GM12878 (cell line): ENCODE data around the gene TMEM52. TPM values are rescaled to one million over a fixed set of nuclear protein-coding genes. Genes with fewer than 3 reads are reported as not detected.

Experiments
- ATAC-seq: fragments of 200-7000 bp; cut with Tn5 transposase; 3 replicates; pipeline ENCODE4 v1.9.1; 2020; ENCODE audit warnings: mild to moderate bottlenecking, moderate library complexity
- BruUV-seq: library from RNA; stranded (reverse); fragments of 400-500 nt; replicated peaks from 2 replicates; lab custom pipeline; 2021; lab: Mats Ljungman, UMichigan
- CTCF ChIA-PET: fragments of 300-600 bp; sonication (Branson Sonifier 250); formaldehyde crosslinking; extraction: SDS; loops from one replicate; lab custom pipeline; 2021; ENCODE audit warnings: inconsistent platforms; lab: Yijun Ruan, JAX
- POLR2A ChIA-PET: fragments of 350-600 bp; formaldehyde crosslinking; extraction: SDS; loops from one replicate; lab custom pipeline; 2021; ENCODE audit warnings: inconsistent platforms; lab: Charles Lee
- RAD21 ChIA-PET: fragments of 300-600 bp; sonication (Branson Sonifier 250); formaldehyde crosslinking; loops from one replicate; lab custom pipeline; 2023; ENCODE audit warnings: antibody characterized with exemption; ENCODE audit not compliant: unreplicated experiment; lab: Charles Lee
- SMC1A ChIA-PET: fragments of 300-600 bp; sonication (Branson Sonifier 250); formaldehyde crosslinking; loops from one replicate; lab custom pipeline; 2023; ENCODE audit not compliant: unreplicated experiment, uncharacterized antibody; lab: Charles Lee
- DNase-seq: peaks from one replicate; pipeline ENCODE4 v3.0.0-alpha.2; 2011; ENCODE audit warnings: low read depth, low spot score
- FAIRE-seq: peaks from 3 replicates; lab custom pipeline; 2011; peaks lifted over from hg19 to GRCh38; lab: Jason Lieb, UNC
- H2AFZ ChIP-seq: 2 replicates; pipeline ENCODE4 v1.6.0; 2011; ENCODE audit warnings: low read depth, low read length, control low read depth; ENCODE audit not compliant: control insufficient read depth
- H3K27ac ChIP-seq: 2 replicates; pipeline ENCODE4 v1.5.1; 2011; ENCODE audit warnings: control low read depth; ENCODE audit not compliant: control insufficient read depth, insufficient read depth
- H3K27me3 ChIP-seq, 2 experiments: replicated peaks in 1 of 2; 2 replicates each; pipeline versions ENCODE4 v1.6.0 to v1.6.1; 2011; ENCODE audit warnings: low read length in 1 of 2; ENCODE audit not compliant: control insufficient read depth in 2 of 2, insufficient read depth in 2 of 2
- H3K36me3 ChIP-seq, 2 experiments: 2 replicates each; pipeline ENCODE4 v1.5.1; 2011; ENCODE audit warnings: low read length in 1 of 2; ENCODE audit not compliant: control insufficient read depth in 2 of 2, insufficient read depth in 2 of 2
- H3K4me1 ChIP-seq: 2 replicates; pipeline ENCODE4 v1.6.1; 2011; ENCODE audit warnings: mild to moderate bottlenecking, low read length, moderate library complexity, mixed read lengths; ENCODE audit not compliant: control insufficient read depth, insufficient read depth
- H3K4me2 ChIP-seq: 2 replicates; pipeline ENCODE4 v1.6.0; 2011; ENCODE audit warnings: control low read depth; ENCODE audit not compliant: control insufficient read depth, insufficient read depth
- H3K4me3 ChIP-seq: fragments of 200-600 bp; sonication (generic); 2 replicates; pipeline ENCODE4 v1.5.1; 2016
- H3K79me2 ChIP-seq: 2 replicates; pipeline ENCODE4 v1.6.0; 2011; ENCODE audit warnings: low read length; ENCODE audit not compliant: control insufficient read depth, insufficient read depth
- H3K9ac ChIP-seq: 2 replicates; pipeline ENCODE4 v1.8.0; 2011; ENCODE audit warnings: low read length, control low read depth, mixed read lengths; ENCODE audit not compliant: control insufficient read depth, insufficient read depth
- H3K9me3 ChIP-seq: replicated peaks from 3 replicates; pipeline ENCODE4 v1.5.1; 2011; ENCODE audit warnings: mild to moderate bottlenecking, low read length; ENCODE audit not compliant: control insufficient read depth, insufficient read depth
- H4K20me1 ChIP-seq: 2 replicates; pipeline ENCODE4 v1.6.0; 2011; ENCODE audit not compliant: control insufficient read depth, insufficient read depth
- BCL11A ChIP-seq: IDR thresholded peaks from 2 replicates; pipeline ENCODE4 v1.6.1; 2011; ENCODE audit warnings: low read depth, low read length
- BMI1 ChIP-seq: fragments of 450-650 bp; IDR thresholded peaks from 2 replicates; pipeline ENCODE4 v1.6.1; 2016; ENCODE audit warnings: mild to moderate bottlenecking, moderate library complexity, borderline replicate concordance
- EED ChIP-seq: sonication (generic); IDR thresholded peaks from 2 replicates; pipeline ENCODE4 v1.6.1; 2016; ENCODE audit warnings: antibody characterized with exemption, low read depth
- EGR1 ChIP-seq, 2 experiments: IDR thresholded peaks; 1 replicate in 1 of 2; 2 replicates in 1 of 2; pipeline ENCODE4 v1.6.1; 2011 to 2012; ENCODE audit warnings: low read depth in 2 of 2, low read length in 2 of 2, borderline replicate concordance in 1 of 2, mild to moderate bottlenecking in 1 of 2, moderate library complexity in 1 of 2
- EP300 ChIP-seq, 2 experiments: fragments of 150-350 bp in 1 of 2; IDR thresholded peaks; 2 replicates each; pipeline ENCODE4 v1.6.1; 2011 to 2012; ENCODE audit warnings: low read depth in 2 of 2, low read length in 2 of 2, borderline replicate concordance in 1 of 2, improper control_type of control experiment in 1 of 2, inconsistent platforms in 1 of 2; ENCODE audit not compliant: control insufficient read depth in 1 of 2
- GABPA ChIP-seq: IDR thresholded peaks from 2 replicates; pipeline ENCODE4 v1.6.1; 2014; ENCODE audit warnings: antibody characterized with exemption, low read depth, mild to moderate bottlenecking, inconsistent platforms
- GATAD2B ChIP-seq: fragments of 450-650 bp; conservative IDR thresholded peaks from 2 replicates; pipeline ENCODE4 v1.6.1; 2017; ENCODE audit warnings: low read depth, mild to moderate bottlenecking, moderate library complexity
- JUNB ChIP-seq: IDR thresholded peaks from 2 replicates; pipeline ENCODE4 v1.6.1; 2016; ENCODE audit warnings: antibody characterized with exemption, mild to moderate bottlenecking
- PAX8 ChIP-seq: fragments of 450-650 bp; IDR thresholded peaks from 2 replicates; pipeline ENCODE4 v1.6.1; 2017; ENCODE audit warnings: mild to moderate bottlenecking, moderate library complexity
- POLR2AphosphoS5 ChIP-seq: IDR thresholded peaks from 2 replicates; pipeline ENCODE4 v1.6.1; 2011; ENCODE audit warnings: mild to moderate bottlenecking, low read length, inconsistent platforms
- RB1 ChIP-seq: fragments of 450-650 bp; formaldehyde crosslinking; IDR thresholded peaks from 2 replicates; pipeline ENCODE4 v1.6.1; 2017; ENCODE audit warnings: mild to moderate bottlenecking, borderline replicate concordance
- SMARCA5 ChIP-seq: fragments of 450-650 bp; IDR thresholded peaks from 2 replicates; pipeline ENCODE4 v1.6.1; 2017; ENCODE audit warnings: mild to moderate bottlenecking
- STAT1 ChIP-seq: fragments of 450-650 bp; conservative IDR thresholded peaks from 2 replicates; pipeline ENCODE4 v1.6.1; 2014; ENCODE audit warnings: antibody characterized with exemption, mild to moderate bottlenecking
- ZNF207 ChIP-seq: fragments of 450-650 bp; IDR thresholded peaks from 2 replicates; pipeline ENCODE4 v1.6.1; 2014; ENCODE audit warnings: antibody characterized with exemption, mild to moderate bottlenecking, borderline replicate concordance
- ZNF24 ChIP-seq: fragments of 450-650 bp; IDR thresholded peaks from 2 replicates; pipeline ENCODE4 v1.6.1; 2017; ENCODE audit warnings: antibody characterized with exemption, mild to moderate bottlenecking
- ZNF622 ChIP-seq: fragments of 450-650 bp; IDR thresholded peaks from 2 replicates; pipeline ENCODE4 v1.6.1; 2017; ENCODE audit warnings: mild to moderate bottlenecking, inconsistent platforms
- WGBS: methylation state at CpG from one replicate; pipeline ENCODE4 v1.1.6; 2016; ENCODE audit warnings: low lambda C conversion rate; ENCODE audit not compliant: insufficient replicate concordance, insufficient coverage; ENCODE audit errors: missing lambda C conversion rate; 5-methylcytosine and 5-hydroxymethylcytosine counted together
- in situ Hi-C: fragments of 300-500 bp; cut with MboI; formaldehyde crosslinking; loops from 9 replicates; pipeline ENCODE4 v1.14.3; 2018; ENCODE audit warnings: mixed read lengths
- intact Hi-C: fragments of 100-400 bp; cut with micrococcal nuclease; formaldehyde crosslinking; loops from one replicate; pipeline ENCODE4 v1.14.2; 2022; ENCODE audit not compliant: unreplicated experiment
- polyA plus RNA-seq, 11 experiments: library from polyadenylated mRNA; depleted of rRNA in 4 of 11; unstranded in 6 of 11; stranded (reverse) in 5 of 11; fragments of >200 nt; fragmentation: Nextera tagmentation in 4 of 11; fragmentation: Illumina TruSeq in 1 of 11; extraction: Ambion mirVana in 4 of 11; extraction: Trizol in 1 of 11; gene quantifications; 1 replicate in 1 of 11; 2 replicates in 10 of 11; pipeline versions ENCODE4 v1.2.1 to v1.2.3, GENCODE V29; 2011 to 2016; ENCODE audit warnings: inconsistent platforms in 2 of 11, missing spikeins in 2 of 11, low read depth in 1 of 11
- total RNA-seq, 4 experiments: library from RNA; depleted of rRNA in 3 of 4; stranded (reverse); fragments of >200 nt in 3 of 4; fragmentation: Illumina TruSeq in 1 of 4; extraction: Trizol in 1 of 4; gene quantifications; 2 replicates each; pipeline versions ENCODE4 v1.2.1 to v1.2.3, GENCODE V29; 2013 to 2021
- TF ChIP-seq, protein P1 (sequence below): fragments of 450-650 bp; IDR thresholded peaks from 2 replicates; pipeline ENCODE4 v1.6.1; 2016; ENCODE audit warnings: mild to moderate bottlenecking
- TF ChIP-seq, protein P2 (sequence below): IDR thresholded peaks from 2 replicates; pipeline ENCODE4 v1.6.1; 2011; ENCODE audit warnings: borderline replicate concordance, low read depth, mild to moderate bottlenecking, moderate library complexity, low read length; ENCODE audit not compliant: insufficient read depth, poor library complexity, severe bottlenecking
- TF ChIP-seq, protein P3 (sequence below): fragments of 450-650 bp; IDR thresholded peaks from 2 replicates; pipeline ENCODE4 v1.6.1; 2018; ENCODE audit warnings: borderline replicate concordance, mild to moderate bottlenecking; ENCODE audit not compliant: partially characterized antibody

TMEM52 gene
- total and polyA plus RNA-seq, 10 of the 15 experiments (the other 5 are each of a cell fraction or from before 2014, with no cell fraction given): 0.17 to 0.33 (median 0.24) TPM; not detected in 7

DNA sequence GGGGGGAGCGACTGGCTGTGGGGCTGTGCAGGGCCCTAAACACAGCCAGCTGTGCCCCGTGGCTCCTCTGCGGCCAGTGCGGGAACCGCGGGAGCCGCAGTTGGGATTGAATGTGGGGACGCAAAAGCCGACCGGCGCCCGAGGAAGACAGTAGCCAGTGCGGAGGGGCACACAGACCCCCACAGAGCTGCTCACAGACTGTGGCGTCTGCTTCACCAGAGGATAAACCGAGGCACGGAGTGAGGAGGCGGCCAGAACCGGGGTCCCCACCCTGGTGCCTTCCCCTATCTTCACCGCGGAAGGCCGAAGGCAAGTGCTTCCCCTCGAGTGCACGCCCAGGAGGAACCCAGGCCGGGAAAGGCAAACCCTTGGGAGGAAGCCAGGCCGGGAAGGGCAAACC lies 8.7 kb upstream of the TMEM52 start (continued):
- TF ChIP-seq, protein P1, sequence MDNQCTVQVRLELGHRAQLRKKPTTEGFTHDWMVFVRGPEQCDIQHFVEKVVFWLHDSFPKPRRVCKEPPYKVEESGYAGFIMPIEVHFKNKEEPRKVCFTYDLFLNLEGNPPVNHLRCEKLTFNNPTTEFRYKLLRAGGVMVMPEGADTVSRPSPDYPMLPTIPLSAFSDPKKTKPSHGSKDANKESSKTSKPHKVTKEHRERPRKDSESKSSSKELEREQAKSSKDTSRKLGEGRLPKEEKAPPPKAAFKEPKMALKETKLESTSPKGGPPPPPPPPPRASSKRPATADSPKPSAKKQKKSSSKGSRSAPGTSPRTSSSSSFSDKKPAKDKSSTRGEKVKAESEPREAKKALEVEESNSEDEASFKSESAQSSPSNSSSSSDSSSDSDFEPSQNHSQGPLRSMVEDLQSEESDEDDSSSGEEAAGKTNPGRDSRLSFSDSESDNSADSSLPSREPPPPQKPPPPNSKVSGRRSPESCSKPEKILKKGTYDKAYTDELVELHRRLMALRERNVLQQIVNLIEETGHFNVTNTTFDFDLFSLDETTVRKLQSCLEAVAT: no peak
- TF ChIP-seq RB1 (no peak), PAX8 (no peak), STAT1 (no peak), ZNF24 (no peak), JUNB (no peak), BMI1 (no peak)

DNA sequence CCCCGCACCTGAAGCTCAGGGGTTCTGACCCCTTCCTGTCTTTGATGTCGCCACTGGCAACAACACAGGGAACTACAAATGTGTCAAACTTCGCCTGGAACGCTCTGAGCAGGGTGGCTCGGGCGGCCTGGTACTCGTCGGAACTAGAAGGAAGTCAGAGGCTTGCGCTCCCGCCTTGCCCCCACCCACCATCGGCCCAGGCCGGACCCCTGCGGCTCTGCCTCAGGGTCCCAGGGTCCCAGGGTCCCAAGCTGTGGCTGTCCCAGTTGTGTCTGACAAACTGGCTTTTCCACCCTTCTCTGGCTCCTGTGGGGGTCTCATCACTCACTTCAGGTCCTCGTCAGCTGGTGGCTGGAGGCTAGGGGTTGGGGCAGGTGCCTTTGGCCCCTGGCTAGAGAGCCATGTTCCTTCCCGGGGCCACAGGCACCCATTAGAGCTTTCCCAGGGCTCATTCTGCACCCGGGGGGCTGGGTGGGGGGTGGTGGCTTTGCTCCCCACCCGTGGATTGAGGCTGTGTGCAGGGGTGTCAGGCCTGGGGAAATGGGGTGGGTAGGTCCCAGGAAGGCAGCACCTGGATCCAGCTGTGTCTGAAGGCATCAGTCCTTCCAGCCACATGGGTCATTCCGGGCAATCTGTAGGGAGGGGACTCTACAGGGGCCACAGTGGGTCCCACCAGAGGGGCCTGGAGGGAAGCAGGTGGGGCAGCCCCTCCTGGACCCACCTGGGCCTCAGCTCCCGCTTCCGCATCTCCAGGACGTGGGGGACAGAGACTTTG lies 8.0 kb upstream of the TMEM52 start:
- Histone ChIP-seq H3K4me2 (no peak overlapping the region), H3K27me3 (no peaks in the 10 kb centered on the region), H2AFZ (no peak overlapping the region), H3K36me3 (no peaks in the 10 kb centered on the region), H4K20me1 (no peaks in the 10 kb centered on the region), H3K4me1 (no peaks in the 10 kb centered on the region), H3K79me2 (no peaks in the 10 kb centered on the region), H3K9ac (no peak overlapping the region), H3K4me3 (no peak overlapping the region), H3K9me3 (no peaks in the 10 kb centered on the region; the same call in 2 of the 3 replicates), H3K27ac (no peak overlapping the region)
- CTCF ChIA-PET: no interaction called here
- intact Hi-C loops: no loop called here
- SMC1A ChIA-PET: no interaction called here
- no peak for DNase-seq
- POLR2A ChIA-PET: no interaction called here
- TF ChIP-seq ZNF24 (no peak), EGR1 (IDR thresholded peaks at IDR 0.05; ENCODE audit: borderline replicate concordance in 1 of 2, low read depth in 2 of 2, low read length in 2 of 2) (no peak), GATAD2B (no peak), ZNF622 (no peak), BCL11A (no peak), GABPA (no peak), EED (no peak), POLR2AphosphoS5 (no peak), SMARCA5 (no peak), EP300 (IDR thresholded peaks at IDR 0.05; ENCODE audit: borderline replicate concordance in 1 of 2, control insufficient read depth in 1 of 2, low read depth in 2 of 2, low read length in 2 of 2) (no peak), ZNF207 (no peak)
- TF ChIP-seq, protein P2, sequence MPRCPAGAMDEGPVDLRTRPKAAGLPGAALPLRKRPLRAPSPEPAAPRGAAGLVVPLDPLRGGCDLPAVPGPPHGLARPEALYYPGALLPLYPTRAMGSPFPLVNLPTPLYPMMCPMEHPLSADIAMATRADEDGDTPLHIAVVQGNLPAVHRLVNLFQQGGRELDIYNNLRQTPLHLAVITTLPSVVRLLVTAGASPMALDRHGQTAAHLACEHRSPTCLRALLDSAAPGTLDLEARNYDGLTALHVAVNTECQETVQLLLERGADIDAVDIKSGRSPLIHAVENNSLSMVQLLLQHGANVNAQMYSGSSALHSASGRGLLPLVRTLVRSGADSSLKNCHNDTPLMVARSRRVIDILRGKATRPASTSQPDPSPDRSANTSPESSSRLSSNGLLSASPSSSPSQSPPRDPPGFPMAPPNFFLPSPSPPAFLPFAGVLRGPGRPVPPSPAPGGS: no peak
- TF ChIP-seq, protein P3, sequence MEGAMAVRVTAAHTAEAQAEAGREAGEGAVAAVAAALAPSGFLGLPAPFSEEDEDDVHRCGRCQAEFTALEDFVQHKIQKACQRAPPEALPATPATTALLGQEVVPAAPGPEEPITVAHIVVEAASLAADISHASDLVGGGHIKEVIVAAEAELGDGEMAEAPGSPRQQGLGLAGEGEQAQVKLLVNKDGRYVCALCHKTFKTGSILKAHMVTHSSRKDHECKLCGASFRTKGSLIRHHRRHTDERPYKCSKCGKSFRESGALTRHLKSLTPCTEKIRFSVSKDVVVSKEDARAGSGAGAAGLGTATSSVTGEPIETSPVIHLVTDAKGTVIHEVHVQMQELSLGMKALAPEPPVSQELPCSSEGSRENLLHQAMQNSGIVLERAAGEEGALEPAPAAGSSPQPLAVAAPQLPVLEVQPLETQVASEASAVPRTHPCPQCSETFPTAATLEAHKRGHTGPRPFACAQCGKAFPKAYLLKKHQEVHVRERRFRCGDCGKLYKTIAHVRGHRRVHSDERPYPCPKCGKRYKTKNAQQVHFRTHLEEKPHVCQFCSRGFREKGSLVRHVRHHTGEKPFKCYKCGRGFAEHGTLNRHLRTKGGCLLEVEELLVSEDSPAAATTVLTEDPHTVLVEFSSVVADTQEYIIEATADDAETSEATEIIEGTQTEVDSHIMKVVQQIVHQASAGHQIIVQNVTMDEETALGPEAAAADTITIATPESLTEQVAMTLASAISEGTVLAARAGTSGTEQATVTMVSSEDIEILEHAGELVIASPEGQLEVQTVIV: no peak
- no peak for ATAC-seq
- in situ Hi-C loops: no loop called here
- 47% methylated on average over 19 of the region's 21 CpGs for WGBS
- no peak for FAIRE-seq
- RAD21 ChIA-PET: no interaction called here
- BruUV-seq: no TSS peak
